GM10248 (cell line): Measurements from ENCODE around the gene BTBD16.

Source experiments
- CTCF ChIA-PET: fragments of 300-600 bp; sonication (Branson Sonifier 250); formaldehyde crosslinking; extraction: SDS; loops from one replicate; lab custom pipeline; 2021; ENCODE audit warnings: antibody characterized with exemption; lab: Yijun Ruan, JAX
- POLR2A ChIA-PET: fragments of 350-650 bp; sonication (Branson Sonifier 250); formaldehyde crosslinking; extraction: SDS; loops from one replicate; lab custom pipeline; 2020; ENCODE audit warnings: antibody characterized with exemption; lab: Yijun Ruan, JAX
- DNase-seq: peaks from one replicate; pipeline ENCODE4 v3.0.0; 2012; ENCODE audit errors: extremely low spot score
- CTCF ChIP-seq: IDR thresholded peaks from 2 replicates; pipeline ENCODE4 v1.5.1; 2012; ENCODE audit warnings: mild to moderate bottlenecking, low read depth; ENCODE audit errors: extremely low read depth, missing control alignments, control extremely low read depth

BTBD16 gene

GRCh38 chr10:122237331-122237990 lies 33.6 kb upstream of the BTBD16 start:
- ChIA-PET POLR2A (no interaction called here), CTCF (no interaction called here)

GRCh38 chr10:122239578-122240257 lies 31.4 kb upstream of the BTBD16 start:
- POLR2A ChIA-PET: no interaction called here
- CTCF ChIA-PET: no interaction called here
- no peak for TF ChIP-seq CTCF
- no peak for DNase-seq

More at GRCh38 chr10:122237331-122237990, 33.6 kb upstream of the BTBD16 start:
- no peak for DNase-seq
- no peak for TF ChIP-seq CTCF

GRCh38 chr10:122240401-122240800 lies 30.7 kb upstream of the BTBD16 start:
- TF ChIP-seq CTCF: no peak
- ChIA-PET POLR2A (no interaction called here), CTCF (no interaction called here)
- no peak for DNase-seq

GRCh38 chr10:122241836-122242235 lies 29.3 kb upstream of the BTBD16 start:
- ChIA-PET CTCF (no interaction called here), POLR2A (no interaction called here)
- DNase-seq: no peak
- TF ChIP-seq CTCF: no peak

GRCh38 chr10:122243550-122243949 lies 27.5 kb upstream of the BTBD16 start:
- TF ChIP-seq CTCF: no peak
- no peak for DNase-seq
- CTCF ChIA-PET: interaction anchor here (0.6 kb wide), 1 partner anchor 24 kb away, joined by 3 read pairs; no protein-coding TSS in a partner anchor
- POLR2A ChIA-PET: no interaction called here

- CTCF ChIA-PET: interaction anchor here (1.5 kb wide), 1 partner anchor 19 kb away, joined by 4 read pairs; no protein-coding TSS in a partner anchor
- no peak for DNase-seq
Observed at GRCh38 chr10:122244001-122244975, 26.8 kb upstream of the BTBD16 start.

More at GRCh38 chr10:122244001-122244975, 26.8 kb upstream of the BTBD16 start:
- no peak for TF ChIP-seq CTCF
- POLR2A ChIA-PET: no interaction called here
